HEK293 (cell line): Measurements from ENCODE around the gene FRMD3.
A peak's percentile ranks its signal among the peaks of the same experiment; 100 is the strongest.

Experiments used
- CTCF ChIA-PET: fragments of 350-600 bp; formaldehyde crosslinking; extraction: SDS; loops from one replicate; lab custom pipeline; 2021; ENCODE audit warnings: antibody characterized with exemption; lab: Yijun Ruan, JAX
- POLR2A ChIA-PET: fragments of 300-600 bp; formaldehyde crosslinking; extraction: SDS; loops from one replicate; lab custom pipeline; 2020; ENCODE audit warnings: antibody characterized with exemption, inconsistent platforms; lab: Yijun Ruan, JAX
- H3K27ac ChIP-seq: fragments of 200-500 bp; sonication (Bioruptor generic); 2 replicates; pipeline ENCODE4 v1.5.1; 2014; ENCODE audit warnings: low read depth, low read length, control low read depth, inconsistent platforms; ENCODE audit errors: extremely low read depth
- H3K36me3 ChIP-seq, 2 experiments: fragments of 200-500 bp in 1 of 2; sonication (Bioruptor generic) in 1 of 2; 1 replicate in 1 of 2; 2 replicates in 1 of 2; pipeline ENCODE4 v1.5.1; 2014 to 2017; ENCODE audit warnings: inconsistent platforms in 2 of 2, low read length in 2 of 2; ENCODE audit not compliant: control insufficient read depth in 2 of 2, insufficient read depth in 1 of 2
- H3K4me1 ChIP-seq: fragments of 200-500 bp; sonication (Bioruptor generic); 2 replicates; pipeline ENCODE4 v1.5.1; 2014; ENCODE audit warnings: mild to moderate bottlenecking, low read length, inconsistent platforms; ENCODE audit not compliant: control insufficient read depth, insufficient read depth
- H3K4me3 ChIP-seq: 2 replicates; pipeline ENCODE4 v1.5.1; 2011; ENCODE audit warnings: low read depth, mild to moderate bottlenecking, control low read depth, low read length, moderate library complexity
- H3K9me3 ChIP-seq: fragments of 200-500 bp; sonication (Bioruptor generic); 2 replicates; pipeline ENCODE4 v1.5.1; 2014; ENCODE audit warnings: low read depth, low read length, inconsistent platforms; ENCODE audit not compliant: control insufficient read depth, insufficient read depth
- ATF2 ChIP-seq: fragments of 450-650 bp; formaldehyde crosslinking; IDR thresholded peaks from 2 replicates; pipeline ENCODE4 v1.5.1; 2016; ENCODE audit warnings: missing biosample characterization, missing genetic modification characterization, low read depth
- GLIS1 ChIP-seq: fragments of 450-650 bp; formaldehyde crosslinking; IDR thresholded peaks from 2 replicates; pipeline ENCODE4 v1.5.1; 2016; ENCODE audit warnings: missing biosample characterization, missing genetic modification characterization
- KLF8 ChIP-seq: fragments of 450-650 bp; formaldehyde crosslinking; IDR thresholded peaks from 2 replicates; pipeline ENCODE4 v1.5.1; 2016; ENCODE audit warnings: missing biosample characterization, missing genetic modification characterization
- PBX3 ChIP-seq: sonication (generic); formaldehyde crosslinking; IDR thresholded peaks from 2 replicates; pipeline ENCODE4 v1.8.1; 2022; ENCODE audit warnings: mild to moderate bottlenecking, moderate library complexity, missing genetic modification reagents
- PRDM10 ChIP-seq: fragments of 450-650 bp; formaldehyde crosslinking; IDR thresholded peaks from 2 replicates; pipeline ENCODE4 v1.5.1; 2016; ENCODE audit warnings: missing biosample characterization, missing genetic modification characterization
- TCF7L2 ChIP-seq: IDR thresholded peaks from 2 replicates; pipeline ENCODE4 v1.6.1; 2011; ENCODE audit warnings: low read depth, mild to moderate bottlenecking, inconsistent platforms, low read length, moderate library complexity, borderline replicate concordance
- WT1 ChIP-seq: fragments of 450-650 bp; formaldehyde crosslinking; IDR thresholded peaks from 2 replicates; pipeline ENCODE4 v1.5.1; 2016; ENCODE audit warnings: missing biosample characterization, missing genetic modification characterization
- ZBTB11 ChIP-seq: fragments of 450-650 bp; formaldehyde crosslinking; conservative IDR thresholded peaks from 2 replicates; pipeline ENCODE4 v1.5.1; 2016; ENCODE audit warnings: low read depth, missing biosample characterization, missing genetic modification characterization
- ZBTB21 ChIP-seq: fragments of 450-650 bp; formaldehyde crosslinking; IDR thresholded peaks from 2 replicates; pipeline ENCODE4 v1.5.1; 2017; ENCODE audit warnings: missing biosample characterization, missing genetic modification characterization
- ZBTB26 ChIP-seq: fragments of 450-650 bp; formaldehyde crosslinking; optimal IDR thresholded peaks from 2 replicates; pipeline ENCODE3; 2016; ENCODE audit warnings: missing biosample characterization, mild to moderate bottlenecking, missing genetic modification characterization
- ZFP69B ChIP-seq: fragments of 450-650 bp; formaldehyde crosslinking; IDR thresholded peaks from 2 replicates; pipeline ENCODE4 v1.5.1; 2016; ENCODE audit warnings: missing biosample characterization, missing genetic modification characterization
- ZIC2 ChIP-seq: fragments of 450-650 bp; formaldehyde crosslinking; IDR thresholded peaks from 2 replicates; pipeline ENCODE4 v1.5.1; 2016; ENCODE audit warnings: missing biosample characterization, missing genetic modification characterization
- ZNF112 ChIP-seq: fragments of 450-650 bp; formaldehyde crosslinking; IDR thresholded peaks from 2 replicates; pipeline ENCODE4 v1.5.0; 2017; ENCODE audit warnings: missing biosample characterization, missing genetic modification characterization
- ZNF48 ChIP-seq: fragments of 450-650 bp; formaldehyde crosslinking; IDR thresholded peaks from 2 replicates; pipeline ENCODE4 v1.5.1; 2016; ENCODE audit warnings: missing biosample characterization, missing genetic modification characterization
- ZNF501 ChIP-seq: fragments of 450-650 bp; formaldehyde crosslinking; IDR thresholded peaks from 2 replicates; pipeline ENCODE4 v1.5.1; 2016; ENCODE audit warnings: missing biosample characterization, missing genetic modification characterization
- ZNF585B ChIP-seq: fragments of 450-650 bp; formaldehyde crosslinking; IDR thresholded peaks from 2 replicates; pipeline ENCODE4 v1.5.1; 2016; ENCODE audit warnings: missing biosample characterization, missing genetic modification characterization
- ZNF629 ChIP-seq: fragments of 450-650 bp; formaldehyde crosslinking; IDR thresholded peaks from 2 replicates; pipeline ENCODE4 v1.5.1; 2017; ENCODE audit warnings: missing biosample characterization, missing genetic modification characterization
- ZNF658 ChIP-seq: fragments of 450-650 bp; formaldehyde crosslinking; IDR thresholded peaks from 2 replicates; pipeline ENCODE4; 2016; ENCODE audit warnings: missing biosample characterization, missing genetic modification characterization
- ZNF701 ChIP-seq: fragments of 450-650 bp; formaldehyde crosslinking; IDR thresholded peaks from 2 replicates; pipeline ENCODE4 v1.5.1; 2016; ENCODE audit warnings: missing biosample characterization, missing genetic modification characterization
- ZSCAN16 ChIP-seq: fragments of 450-650 bp; formaldehyde crosslinking; IDR thresholded peaks from 2 replicates; pipeline ENCODE4 v1.5.1; 2016; ENCODE audit warnings: missing biosample characterization, missing genetic modification characterization

Gene FRMD3

GRCh38 chr9:83280268-83280667, 257.9 kb downstream of the FRMD3 start:
- Histone ChIP-seq H3K4me3 (no peak overlapping the region), H3K36me3 (no peaks in the 10 kb centered on the region), H3K4me1 (no peaks in the 10 kb centered on the region), H3K27ac (no peak overlapping the region), H3K9me3 (no peaks in the 10 kb centered on the region)
- TF ChIP-seq PBX3 (CRISPR knock-in tag) (no peak), KLF8 (tag by site-specific recombination) (no peak), ZNF701 (tag by site-specific recombination) (no peak), ZNF585B (tag by site-specific recombination) (no peak), ZSCAN16 (tag by site-specific recombination) (no peak), ZNF112 (tag by site-specific recombination) (no peak), TCF7L2 (no peak), ZBTB21 (no peak), ZBTB11 (tag by site-specific recombination) (no peak), ZBTB26 (no peak), ZNF629 (tag by site-specific recombination) (no peak), WT1 (tag by site-specific recombination) (no peak), ZNF501 (tag by site-specific recombination) (no peak), ZNF658 (tag by site-specific recombination) (no peak), ZFP69B (tag by site-specific recombination) (no peak), ZNF48 (tag by site-specific recombination) (no peak)
- ChIA-PET POLR2A (no interaction called here), CTCF (interaction anchor here (0.6 to 0.9 kb wide), 3 partner anchors 55 to 981 kb away, joined by 3 read pairs; no protein-coding TSS in a partner anchor)

- TF ChIP-seq ZNF629 (tag by site-specific recombination) (peak; percentile 48; the same call in 1 of the 2 replicates), ATF2 (tag by site-specific recombination) (peak; percentile 63; the same call in 1 of the 2 replicates), ZIC2 (tag by site-specific recombination) (peak; percentile 26; the same call in 1 of the 2 replicates), PRDM10 (tag by site-specific recombination) (no peak), GLIS1 (peak; percentile 49)
Observed at GRCh38 chr9:83274787-83275186, 263.4 kb downstream of the FRMD3 start.

More at GRCh38 chr9:83274787-83275186, 263.4 kb downstream of the FRMD3 start:
- Histone ChIP-seq H3K36me3 (no peaks in the 10 kb centered on the region), H3K9me3 (no peaks in the 10 kb centered on the region), H3K27ac (no peak overlapping the region), H3K4me3 (no peak overlapping the region), H3K4me1 (no peaks in the 10 kb centered on the region)
- ChIA-PET POLR2A (no interaction called here), CTCF (no interaction called here)
